HG03442 (cell line): ENCODE measurements around the gene SKP1.

Experiments used
- ATAC-seq: cut with Tn5 transposase; IDR thresholded peaks from one replicate; pipeline ENCODE4 v1.9.1; 2021; ENCODE audit warnings: mild to moderate bottlenecking, moderate library complexity; ENCODE audit not compliant: unreplicated experiment

The SKP1 gene

DNA sequence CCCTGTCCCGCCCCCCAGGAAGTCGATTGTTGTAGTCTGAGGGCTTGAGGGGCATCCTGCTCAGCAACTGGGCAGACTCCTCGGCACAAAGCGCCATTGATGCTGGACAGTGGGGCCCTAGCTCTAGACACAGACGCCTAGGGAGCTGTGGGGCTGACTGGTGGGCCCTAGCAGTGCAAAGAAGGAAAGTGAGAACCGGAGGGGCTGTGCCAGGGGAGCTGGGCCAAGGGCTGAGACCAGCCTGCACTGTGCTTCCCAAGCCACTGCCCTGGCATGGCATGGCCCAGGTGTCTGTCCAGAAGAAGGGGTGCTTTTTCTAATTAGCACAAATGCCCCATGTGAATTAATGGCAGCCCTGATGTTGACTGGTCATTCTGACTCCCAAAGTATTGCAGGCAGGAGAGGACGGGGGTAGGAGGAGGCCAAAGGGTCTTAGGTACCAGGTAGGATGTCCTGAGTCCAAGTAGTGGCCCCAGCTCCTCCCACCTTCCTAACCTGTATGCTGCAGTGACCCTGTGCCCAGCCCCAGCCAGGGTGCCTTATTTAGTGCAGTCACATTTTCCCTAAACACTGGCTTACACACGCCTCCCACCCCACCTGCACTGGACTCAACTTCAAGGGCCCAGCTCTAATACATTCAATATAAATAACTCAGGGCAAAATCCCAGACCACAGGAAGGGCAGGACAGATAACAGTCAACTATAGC is 46.4 kb downstream of the SKP1 start:
- ATAC-seq, result no peak

DNA sequence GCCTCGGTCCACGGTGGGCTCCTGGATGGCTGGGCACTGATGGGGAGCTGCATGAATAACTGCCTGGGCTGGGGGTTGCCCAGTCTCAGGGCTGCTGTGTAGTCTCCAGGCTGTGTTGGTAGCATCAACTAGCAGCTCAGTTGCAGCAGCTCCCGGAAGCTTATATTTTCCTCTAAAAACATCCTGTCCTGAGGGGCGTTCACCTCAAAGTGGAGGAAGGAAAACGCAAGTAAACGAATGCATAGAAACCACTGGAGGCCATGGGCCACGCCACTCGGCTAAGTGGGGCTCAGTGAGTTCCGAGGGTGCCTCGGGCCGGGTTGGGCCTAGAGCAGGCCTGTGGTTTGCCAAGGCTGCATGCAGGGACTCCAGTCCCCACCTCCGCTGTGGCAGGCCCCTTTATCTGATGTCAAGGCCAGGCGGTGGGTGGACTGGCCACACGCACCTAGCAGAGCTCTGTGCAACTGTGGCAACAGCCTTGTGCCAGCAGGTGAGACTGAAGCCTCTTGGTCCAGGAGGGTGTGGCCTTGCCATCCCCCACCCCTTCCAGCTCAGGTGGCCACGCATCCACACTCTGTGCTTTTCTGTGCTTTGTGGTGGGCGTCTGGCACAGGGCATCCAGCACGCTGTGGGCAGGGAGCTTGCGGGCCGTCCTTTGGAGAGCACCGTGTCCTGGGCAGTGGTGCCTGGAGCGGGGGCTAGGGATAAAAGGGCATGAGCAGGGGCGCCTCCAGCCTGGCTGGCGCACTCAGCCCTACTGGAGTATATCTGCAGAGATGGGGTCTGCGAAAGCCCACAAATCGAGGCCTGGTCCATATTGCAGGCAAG is 47.1 kb downstream of the SKP1 start:
- ATAC-seq, result no peak

DNA sequence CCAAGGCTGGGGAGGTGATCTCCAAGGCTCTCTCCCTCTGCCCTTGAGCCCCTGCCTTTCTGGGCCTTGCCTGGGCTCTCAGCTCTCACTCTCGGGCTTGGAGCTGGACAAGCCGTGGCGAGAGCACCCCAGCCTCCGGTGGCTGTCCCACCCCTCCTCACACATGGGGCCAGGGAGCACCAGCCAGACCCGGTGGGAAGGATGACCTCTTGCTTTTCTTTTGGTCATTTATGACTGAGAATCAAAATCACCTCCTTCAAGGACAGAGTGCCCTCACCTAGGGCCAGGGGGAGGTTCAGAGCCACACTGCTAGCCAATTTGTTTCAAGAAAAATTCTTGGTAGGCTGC is 48.1 kb downstream of the SKP1 start:
- ATAC-seq, result no peak

DNA sequence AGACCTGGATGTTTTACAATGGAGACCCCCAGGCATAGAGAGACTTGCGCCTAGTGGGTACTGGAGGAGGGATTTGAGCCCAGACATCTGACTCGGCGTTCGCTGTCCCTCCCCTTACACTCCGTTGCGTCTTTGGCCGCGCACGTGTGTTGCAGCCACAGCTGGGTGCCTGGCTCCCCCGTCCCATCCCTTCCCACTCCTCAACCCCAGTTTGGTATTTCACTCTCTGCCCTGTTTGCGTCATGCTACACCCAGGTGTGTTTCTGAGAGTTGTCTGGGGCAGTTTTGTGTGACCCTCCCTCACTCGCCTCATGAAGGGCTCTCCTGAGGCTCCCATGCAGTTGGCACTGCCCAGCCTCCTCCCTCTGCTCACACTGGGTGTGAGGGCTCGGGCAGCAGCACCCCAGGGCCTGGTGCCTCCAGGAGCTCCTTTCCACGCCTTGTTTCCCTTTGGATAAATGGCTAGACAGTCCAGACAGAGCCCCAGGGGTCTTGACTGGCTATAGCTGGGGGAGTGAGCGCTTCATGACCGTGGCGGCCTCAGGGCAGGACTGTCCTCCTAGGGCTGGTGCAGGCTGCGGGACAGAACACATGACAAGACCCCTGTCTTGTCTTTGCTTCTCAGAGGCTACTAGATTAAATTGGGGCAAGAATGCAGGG is 48.6 kb downstream of the SKP1 start:
- no peak for ATAC-seq

DNA sequence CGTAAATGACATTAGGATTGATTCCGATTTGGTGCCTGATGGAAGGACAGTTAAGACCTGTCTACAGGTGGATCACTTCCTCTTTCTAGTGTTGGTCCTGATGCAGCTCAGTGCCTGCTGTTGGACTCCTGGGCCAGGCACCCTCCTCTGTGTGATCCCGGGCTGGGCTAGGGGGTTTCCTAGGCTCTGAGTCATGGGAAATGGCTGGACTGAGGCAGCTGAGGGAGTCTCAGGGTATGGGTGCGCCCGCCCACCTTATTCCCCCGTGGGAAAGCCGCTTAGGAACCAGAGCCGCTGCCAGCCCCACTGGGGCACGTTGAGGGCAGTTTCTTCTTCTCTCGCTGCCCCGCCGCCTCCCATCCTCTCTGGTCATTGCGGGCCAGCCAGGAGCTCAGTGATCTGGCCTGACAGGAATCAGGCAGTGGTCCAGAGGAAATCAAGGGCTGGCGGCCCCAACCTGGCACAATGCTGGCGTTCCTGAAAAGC is 49.3 kb downstream of the SKP1 start:
- ATAC-seq, result peak; percentile 58

DNA sequence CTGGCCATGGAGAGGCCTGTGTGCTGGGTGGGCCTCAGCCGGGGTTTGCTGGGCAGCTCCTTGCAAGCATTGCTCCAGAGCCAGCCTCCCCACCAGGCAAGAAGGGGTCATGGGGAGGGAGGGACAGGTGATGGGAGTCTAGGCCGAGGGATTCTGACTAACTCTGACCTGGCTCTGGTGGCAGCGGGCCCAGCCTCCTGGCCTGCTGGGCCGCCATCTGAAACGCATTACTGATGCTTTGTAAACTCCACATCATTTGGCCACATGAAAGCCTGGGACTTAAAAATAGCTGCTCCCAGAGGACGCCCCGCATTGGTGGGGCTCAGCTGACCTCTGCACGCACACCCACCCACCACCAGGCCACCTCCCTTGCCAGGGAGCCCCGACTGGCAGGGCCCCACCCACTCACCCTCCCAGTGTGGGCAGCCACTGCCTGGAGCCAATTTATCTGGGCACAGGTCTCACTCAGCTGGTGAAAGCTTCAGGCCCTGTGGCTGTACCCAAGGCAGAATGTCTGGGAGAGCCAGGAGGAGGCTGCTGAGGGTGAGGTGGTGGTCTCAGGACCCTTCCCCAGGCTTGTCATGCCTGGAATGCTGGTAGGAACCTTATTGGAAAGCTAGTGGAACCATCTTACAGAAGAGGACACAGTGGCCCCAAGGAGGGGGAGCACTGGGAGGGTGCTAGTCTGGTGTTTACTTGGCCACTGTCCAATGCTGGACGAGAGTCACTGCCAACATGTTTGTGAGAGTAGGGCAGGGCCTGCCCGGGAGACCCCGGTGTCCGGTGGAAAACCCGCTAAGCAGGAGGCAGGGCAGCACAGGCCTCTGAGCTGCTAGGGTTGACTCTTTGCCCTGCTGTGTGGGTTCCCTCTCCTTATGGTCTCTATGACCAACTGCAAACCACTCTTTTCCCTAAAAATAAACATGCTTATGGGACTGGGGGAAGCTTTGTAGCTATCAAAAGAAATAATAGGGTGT is 51.4 kb downstream of the SKP1 start:
- no peak for ATAC-seq

DNA sequence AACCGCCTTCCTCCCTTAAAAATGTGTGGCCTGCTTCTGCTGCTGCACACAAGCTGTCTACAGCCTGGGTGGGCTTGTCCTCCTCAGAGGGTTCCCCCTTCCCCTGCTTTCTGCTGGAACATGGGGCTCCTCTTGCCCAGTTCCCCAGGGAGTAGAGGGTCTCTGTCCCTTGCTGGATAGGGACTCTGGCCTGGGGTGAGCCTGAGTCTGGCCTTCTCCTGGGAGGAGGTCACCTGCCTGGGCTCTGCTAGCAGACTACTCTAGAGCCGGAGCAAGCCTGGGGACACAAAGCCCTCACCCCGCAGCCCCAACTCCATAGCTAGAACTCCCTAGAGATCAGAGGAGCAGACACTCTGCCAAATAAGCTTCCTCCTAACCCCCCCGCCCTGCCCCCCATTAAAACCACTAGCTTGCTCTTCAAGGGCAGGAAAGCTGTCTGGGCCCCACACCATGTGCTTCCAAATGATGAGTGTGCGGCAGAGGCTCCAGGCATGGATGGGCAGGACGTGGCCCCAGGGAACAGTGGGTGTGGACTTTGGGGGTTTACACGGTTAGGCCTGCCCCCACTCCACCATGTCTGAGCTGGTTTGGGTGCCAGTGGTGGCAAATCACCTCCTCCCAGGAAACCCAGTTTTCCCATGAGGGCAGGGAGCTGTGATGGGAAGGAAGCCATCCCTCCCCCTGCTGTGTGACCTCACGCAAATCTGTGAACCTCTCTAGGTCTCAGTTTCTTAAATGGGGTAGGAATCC is 52.3 kb downstream of the SKP1 start:
- ATAC-seq, result no peak

DNA sequence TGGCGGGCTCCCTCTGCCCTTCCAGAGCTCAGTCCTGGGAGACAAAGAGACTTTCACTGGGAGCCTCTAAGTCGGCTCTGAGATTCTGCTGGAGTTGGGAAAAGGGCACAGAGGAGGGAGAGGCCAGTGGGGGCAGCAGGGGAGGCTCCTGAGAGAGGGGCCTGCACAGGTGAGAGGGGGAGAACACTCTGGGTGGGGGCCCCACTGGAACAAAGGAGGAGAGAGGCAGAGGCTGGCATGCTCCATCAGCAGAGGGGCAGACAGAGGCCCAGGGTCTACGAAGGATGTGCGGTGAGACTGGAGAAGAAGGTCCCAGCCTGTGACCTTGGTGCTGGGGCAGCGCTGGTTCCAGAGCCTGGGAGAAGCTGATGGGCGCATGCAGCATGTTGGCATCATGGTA is 53.4 kb downstream of the SKP1 start:
- no peak for ATAC-seq

DNA sequence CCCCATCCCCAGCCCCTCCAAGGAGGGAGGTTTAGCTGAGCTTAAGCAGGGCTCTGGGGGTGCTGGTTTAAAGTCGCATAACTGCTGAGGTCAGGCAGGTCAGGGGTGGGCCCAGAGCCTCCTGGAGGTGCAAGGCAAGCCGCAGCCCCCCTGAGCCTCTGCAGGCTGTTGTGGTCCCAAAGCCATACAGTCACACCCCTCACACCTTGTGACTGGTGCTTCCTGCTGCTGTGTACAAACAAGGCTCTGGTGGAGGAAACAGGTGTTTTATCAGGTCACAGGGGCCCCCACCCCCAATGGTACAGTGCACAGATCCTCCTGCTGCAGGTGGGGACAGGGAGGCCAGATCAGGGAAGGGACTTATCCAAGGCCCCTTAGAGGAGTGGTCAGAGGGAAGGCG is 54.2 kb downstream of the SKP1 start:
- no peak for ATAC-seq

DNA sequence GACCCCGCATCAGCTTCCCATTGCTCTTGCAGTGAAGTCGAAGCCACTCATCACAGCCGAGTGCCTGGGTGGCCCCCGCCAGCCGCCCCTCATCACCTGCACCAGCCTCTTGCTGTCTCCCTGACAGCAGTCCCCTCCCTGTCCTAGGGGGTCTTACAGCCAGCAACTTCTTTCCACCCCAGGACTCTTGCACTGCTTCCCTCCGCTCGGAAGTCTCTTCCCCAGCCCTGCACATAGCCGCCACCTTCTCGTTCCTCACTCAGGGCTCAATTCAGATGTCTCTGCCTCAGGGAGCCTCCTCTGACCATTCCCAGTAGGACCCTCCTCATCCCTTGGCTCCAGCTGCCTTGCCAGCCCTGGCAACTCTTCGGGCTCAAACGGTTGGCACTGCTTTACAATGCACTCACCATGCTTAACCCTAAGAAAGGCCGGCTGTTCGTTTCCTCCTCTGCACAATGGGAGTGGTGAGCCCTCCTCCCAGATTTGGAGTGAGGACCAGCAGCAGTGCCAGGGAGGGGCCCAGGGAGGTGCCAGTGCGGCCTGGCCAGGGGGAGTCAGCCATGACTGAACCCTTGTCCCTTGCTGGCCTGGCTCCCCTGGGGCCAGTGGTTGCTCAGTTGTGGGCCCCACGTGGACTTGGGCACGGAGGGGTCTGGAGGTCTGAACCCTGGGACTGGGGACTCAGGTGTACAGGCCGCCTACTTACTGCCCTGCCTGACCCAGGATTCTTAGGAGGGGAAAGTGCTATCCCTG is 56.2 kb downstream of the SKP1 start:
- no peak for ATAC-seq

DNA sequence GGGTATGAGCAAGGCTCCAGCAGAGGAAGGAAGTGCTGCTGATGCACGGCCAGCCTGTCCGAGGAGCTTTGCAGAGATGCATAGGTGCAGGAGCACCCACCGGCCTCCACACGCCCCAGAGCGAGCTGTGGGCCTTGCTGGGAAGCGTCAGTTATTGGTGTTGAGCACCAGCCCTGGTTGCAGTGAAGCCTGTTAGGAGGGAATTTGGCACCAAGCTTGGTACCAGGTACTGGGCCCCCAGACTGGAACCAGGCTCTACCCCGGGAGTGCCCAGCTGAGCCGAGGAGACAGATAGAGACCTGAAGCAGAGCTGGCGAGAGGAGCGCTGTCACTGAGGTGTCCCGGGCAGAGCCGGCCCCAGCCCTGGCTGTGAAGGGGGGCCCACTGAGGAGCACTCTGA is 57.0 kb downstream of the SKP1 start:
- ATAC-seq, result no peak

DNA sequence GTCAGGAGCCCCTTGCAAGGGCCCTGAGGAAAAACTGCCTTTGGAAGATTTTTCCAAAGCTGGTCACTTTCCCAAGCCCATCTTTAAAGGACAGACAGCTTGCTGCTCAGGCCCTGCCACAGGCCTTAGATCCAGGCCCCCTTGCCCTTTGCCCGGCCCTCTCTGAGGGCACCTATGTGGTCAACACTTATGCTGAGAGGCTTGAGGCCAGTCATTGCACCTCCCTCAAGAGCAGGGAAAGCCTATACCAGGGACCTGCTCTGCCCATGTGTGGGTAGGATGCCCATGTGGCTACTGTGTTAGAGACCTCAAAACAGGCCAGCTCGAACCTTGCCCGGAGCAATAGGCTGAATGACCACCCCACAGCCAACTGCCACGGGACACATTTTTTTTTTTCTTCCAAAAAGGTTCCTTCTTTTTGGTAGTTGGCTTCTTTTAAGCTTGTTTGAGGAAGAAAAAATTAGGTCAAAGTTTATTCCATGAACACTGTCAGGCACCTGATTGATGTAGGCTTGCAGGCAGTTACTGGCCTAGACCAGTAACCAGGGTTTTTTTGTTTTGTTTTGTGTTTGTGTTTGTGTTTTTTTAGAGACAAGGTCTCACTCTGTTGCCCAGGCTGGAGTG is 58.4 kb downstream of the SKP1 start:
- ATAC-seq, result no peak

DNA sequence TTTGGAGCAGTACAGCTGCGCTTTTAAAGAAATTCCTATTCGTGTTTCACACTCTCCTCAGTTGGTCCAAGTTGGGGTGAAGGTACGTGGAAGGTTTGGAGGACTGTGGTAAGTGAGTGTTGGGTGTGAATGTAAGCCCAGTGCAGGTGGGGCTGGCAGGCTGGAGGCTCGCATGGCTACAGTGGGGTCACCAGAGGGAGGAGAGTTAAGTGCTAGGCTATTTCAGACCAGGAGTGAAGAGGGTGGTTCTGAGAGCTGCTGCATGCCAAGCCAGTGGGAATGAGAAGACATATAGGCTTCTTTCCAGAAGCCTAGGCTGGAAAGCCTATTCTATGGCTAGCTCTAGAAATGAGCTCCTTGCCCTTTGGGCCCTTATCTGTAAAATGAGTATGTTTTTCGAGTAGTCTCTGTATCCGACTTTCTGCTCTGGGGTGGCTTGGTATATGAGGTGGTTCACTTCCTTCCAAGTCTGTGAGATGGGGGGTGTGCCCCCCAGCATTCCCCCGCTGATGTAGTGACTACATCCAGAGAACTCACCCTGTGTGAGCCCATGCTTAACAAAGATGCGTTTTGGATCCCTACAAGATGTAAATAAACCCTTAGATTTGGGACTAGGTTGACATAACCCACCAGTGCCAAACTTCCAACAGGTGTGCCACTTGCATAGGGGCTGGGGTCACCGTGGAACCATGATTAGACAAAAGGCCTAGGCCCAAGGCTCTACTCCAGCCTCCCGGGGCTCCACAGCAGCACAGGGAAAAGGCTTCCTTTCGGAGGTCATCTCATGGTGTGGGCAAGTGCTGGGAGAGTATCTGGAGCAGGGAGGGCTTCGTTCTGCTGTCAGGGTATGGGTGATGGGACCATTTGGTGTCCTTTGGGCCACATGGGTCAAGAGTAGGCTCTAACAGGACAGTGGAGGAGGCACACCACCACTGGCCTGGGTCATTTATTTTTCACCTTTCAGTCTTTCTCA is 59.7 kb downstream of the SKP1 start:
- ATAC-seq, result no peak

DNA sequence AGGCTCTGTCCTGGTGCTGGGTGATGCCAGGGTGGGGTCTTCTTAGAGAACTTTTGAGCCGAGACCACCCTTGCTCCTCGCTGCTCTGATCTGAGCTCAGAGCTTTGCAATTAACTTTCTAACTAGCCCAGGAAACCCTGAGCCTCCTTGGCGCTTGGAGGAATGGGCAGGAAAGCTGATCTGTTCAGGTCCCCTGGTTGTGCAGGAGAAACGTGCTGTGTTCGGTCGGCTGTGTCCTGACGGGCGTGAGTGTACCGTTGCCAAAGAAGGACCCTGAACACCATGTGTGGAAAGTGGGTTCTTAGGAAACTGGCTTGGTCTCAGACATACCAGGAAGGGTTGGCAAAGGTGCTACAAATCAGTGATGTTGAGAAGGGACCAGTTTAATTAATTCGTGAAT is 60.5 kb downstream of the SKP1 start:
- no peak for ATAC-seq

DNA sequence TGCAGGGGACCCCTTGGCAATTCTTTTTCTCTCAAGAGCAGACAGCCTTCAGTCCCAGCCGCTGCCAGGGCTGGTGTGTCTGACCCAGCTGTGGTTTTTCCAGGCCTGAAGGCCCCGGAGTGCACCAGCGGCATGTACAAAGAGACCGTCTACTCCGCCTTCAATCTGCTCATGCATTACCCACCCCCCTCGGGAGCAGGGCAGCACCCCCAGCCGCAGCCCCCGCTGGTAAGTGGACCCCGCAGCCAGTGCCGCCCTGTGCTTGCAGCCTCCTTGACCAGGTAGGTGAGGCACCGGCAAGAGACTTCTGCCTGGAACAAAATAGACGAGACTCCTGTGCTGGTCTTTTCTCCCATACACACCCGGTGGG is 61.0 kb downstream of the SKP1 start:
- ATAC-seq, result no peak

DNA sequence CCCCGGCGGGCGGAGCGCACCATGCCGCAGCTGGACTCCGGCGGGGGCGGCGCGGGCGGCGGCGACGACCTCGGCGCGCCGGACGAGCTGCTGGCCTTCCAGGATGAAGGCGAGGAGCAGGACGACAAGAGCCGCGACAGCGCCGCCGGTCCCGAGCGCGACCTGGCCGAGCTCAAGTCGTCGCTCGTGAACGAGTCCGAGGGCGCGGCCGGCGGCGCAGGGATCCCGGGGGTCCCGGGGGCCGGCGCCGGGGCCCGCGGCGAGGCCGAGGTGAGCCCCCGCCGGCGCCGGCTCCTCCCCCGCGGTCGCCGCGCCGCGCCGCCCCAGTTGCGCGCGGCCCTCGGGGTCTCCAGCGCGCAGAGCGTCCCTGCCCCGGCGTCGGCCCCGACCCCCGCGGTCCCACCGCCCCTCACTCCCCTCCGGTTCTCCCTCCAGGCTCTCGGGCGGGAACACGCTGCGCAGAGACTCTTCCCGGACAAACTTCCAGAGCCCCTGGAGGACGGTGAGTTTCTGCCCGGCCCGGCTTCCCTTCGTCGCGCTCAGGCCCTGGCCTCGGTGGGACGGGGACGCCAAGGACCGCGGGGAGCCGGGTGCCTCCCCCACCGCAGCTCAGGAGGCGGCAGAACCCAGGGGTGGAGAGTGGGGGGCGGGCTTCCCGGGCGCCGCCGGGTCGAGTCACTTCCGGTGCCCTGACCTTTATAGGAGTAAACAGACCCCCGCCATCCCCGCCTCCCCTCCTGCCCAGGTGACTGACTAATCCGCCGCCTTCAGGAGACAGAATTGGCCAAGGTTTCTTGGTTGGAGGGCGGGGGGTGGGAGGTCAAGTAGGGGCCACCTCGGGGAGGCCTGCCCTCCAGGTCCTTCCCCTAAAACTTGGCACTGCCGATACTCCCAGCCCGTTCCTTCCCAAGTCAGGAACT is 61.6 kb downstream of the SKP1 start:
- ATAC-seq, result peak; percentile 6
